ENCODE measurements around the gene KDM4B. TPM values are rescaled to one million over a fixed set of nuclear protein-coding genes. Genes with fewer than 3 reads are reported as not detected.
"Not testable (repeated sequence)": the region's sequence is repeated elsewhere in the genome, so short reads cannot be mapped to it uniquely, and the experiment has no call there.

Gene KDM4B
- total and polyA plus RNA-seq, 12 donors = 12.4 to 35.8 (median 30.3) TPM

DNA sequence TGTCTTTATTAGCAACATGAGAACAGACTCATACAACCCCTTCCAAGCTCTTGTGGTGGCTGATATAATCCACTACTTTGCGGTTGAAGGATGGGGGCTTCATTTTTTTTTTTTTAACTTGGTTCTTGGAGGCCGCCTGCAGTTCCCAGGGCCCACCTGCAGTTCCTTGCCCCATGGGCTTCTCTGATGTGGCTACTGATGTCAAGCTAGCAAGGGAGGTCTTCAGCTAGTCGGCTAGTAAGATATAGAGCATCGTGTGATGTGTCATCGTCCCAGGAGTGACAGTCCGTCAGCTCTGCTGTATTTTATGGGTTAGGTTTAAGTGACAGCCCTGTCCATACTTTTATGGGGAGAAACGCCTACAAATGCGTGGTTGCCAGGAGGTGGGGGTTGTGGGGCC, 33.5 kb upstream of the KDM4B start:
- Histone ChIP-seq H3K36me3 (peaks cover 0 to 23% (median 0%) of the 10 kb centered on the region in 9 donors), H3K27ac (no peak overlapping the region), H3K9me3 (no peaks in the 10 kb centered on the region), H3K4me3 (no peak overlapping the region), H3K27me3 (no peaks in the 10 kb centered on the region), H3K4me1 (no peaks in the 10 kb centered on the region)
- intact Hi-C loops (cut with DNase I) = no loop called here
- no peak for DNase-seq
- ATAC-seq = no peak
- 95% methylated on average over 8 of the region's 8 CpGs for WGBS, 2 donors
- TF ChIP-seq, protein P1, sequence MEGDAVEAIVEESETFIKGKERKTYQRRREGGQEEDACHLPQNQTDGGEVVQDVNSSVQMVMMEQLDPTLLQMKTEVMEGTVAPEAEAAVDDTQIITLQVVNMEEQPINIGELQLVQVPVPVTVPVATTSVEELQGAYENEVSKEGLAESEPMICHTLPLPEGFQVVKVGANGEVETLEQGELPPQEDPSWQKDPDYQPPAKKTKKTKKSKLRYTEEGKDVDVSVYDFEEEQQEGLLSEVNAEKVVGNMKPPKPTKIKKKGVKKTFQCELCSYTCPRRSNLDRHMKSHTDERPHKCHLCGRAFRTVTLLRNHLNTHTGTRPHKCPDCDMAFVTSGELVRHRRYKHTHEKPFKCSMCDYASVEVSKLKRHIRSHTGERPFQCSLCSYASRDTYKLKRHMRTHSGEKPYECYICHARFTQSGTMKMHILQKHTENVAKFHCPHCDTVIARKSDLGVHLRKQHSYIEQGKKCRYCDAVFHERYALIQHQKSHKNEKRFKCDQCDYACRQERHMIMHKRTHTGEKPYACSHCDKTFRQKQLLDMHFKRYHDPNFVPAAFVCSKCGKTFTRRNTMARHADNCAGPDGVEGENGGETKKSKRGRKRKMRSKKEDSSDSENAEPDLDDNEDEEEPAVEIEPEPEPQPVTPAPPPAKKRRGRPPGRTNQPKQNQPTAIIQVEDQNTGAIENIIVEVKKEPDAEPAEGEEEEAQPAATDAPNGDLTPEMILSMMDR (IDR thresholded peaks at IDR 0.05) = no peak

DNA sequence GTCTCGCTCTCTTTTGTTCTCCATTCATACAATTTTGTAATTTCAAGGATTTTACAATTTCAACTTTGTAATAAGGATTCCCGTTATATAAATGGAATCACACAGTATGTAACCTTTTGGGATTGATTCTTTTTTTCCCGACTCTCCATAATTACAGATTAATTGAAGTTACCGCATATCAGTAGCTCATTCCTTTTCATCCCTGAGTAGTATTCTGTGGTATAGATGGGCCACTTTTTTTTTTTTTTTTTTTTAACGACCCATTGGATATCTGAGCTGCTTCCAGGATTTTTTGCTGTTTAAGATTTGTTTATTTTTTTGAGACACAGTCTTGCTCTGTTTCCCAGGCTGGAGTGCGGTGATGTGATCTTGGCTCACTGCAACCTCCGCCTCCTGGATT, 31.9 kb upstream of the KDM4B start:
- DNase-seq (no peak), ATAC-seq (no peak)
- WGBS, 2 donors = 94 to 95% methylated on average over 7 of the region's 7 CpGs
- intact Hi-C loops (cut with DNase I) = no loop called here
- H3K36me3 ChIP-seq = peaks cover 0 to 18% (median 0%) of the 10 kb centered on the region in 9 donors
- H3K27ac ChIP-seq = no peak overlapping the region
- H3K27me3 ChIP-seq = no peaks in the 10 kb centered on the region
- H3K4me1 ChIP-seq = no peaks in the 10 kb centered on the region
- no peaks in the 10 kb centered on the region for H3K9me3 ChIP-seq
- TF ChIP-seq, protein P1 (IDR thresholded peaks at IDR 0.05) = no peak
- no peak overlapping the region for H3K4me3 ChIP-seq

DNA sequence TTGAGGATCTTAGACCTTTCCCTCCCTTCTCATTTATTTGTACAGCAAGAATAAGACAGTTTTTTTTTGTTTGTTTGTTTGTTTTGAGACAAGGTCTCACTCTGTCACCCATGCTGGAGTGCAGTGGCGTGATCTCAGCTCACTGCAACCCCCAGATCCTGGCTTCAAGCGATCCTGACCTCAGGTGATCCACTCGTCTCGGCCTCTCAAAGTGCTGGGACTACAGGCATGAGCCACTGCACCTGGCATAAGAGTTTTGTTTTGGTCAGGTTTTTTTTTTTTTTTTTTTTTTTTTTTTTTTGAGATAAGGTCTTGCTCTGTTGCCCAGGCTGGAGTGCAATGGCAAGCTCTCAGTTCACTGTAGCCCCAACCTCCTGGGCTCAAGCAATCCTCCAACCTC, 30.5 kb upstream of the KDM4B start:
- DNase-seq; H3K27ac ChIP-seq; H3K4me1 ChIP-seq; H3K27me3 ChIP-seq; H3K9me3 ChIP-seq; intact Hi-C loops (cut with DNase I); ATAC-seq; H3K4me3 ChIP-seq: not testable (repeated sequence)
- peaks cover 0 to 13% (median 0%) of the 10 kb centered on the region in 9 donors for H3K36me3 ChIP-seq
- WGBS, 2 donors = 92 to 93% methylated on average over 4 of the region's 4 CpGs

DNA sequence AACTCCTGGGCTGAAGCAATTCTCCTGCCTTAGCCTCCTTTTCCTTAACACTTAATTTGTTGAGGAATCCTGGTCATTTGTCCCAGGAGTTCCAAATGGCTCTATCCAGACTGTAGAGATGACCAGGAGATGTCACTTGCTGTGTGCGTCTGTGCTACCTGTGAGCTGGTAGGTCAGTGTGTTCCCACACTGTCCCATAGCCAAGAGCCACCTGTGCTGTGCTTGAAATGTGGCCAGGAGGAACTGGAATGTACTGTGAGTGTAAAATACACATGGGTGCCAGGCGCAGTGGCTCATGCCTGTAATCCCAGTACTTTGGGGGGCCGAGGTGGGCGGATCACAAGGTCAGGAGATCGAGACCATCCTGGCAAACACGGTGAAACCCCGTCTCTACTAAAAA, 29.4 kb upstream of the KDM4B start:
- H3K9me3 ChIP-seq = no peaks in the 10 kb centered on the region
- H3K4me1 ChIP-seq = no peaks in the 10 kb centered on the region
- intact Hi-C loops (cut with DNase I) = no loop called here
- no peak overlapping the region for H3K27ac ChIP-seq
- DNase-seq (no peak), ATAC-seq (no peak)
- no peaks in the 10 kb centered on the region for H3K27me3 ChIP-seq
- peaks cover 0 to 17% (median 0%) of the 10 kb centered on the region in 9 donors for H3K36me3 ChIP-seq
- TF ChIP-seq, protein P1 (IDR thresholded peaks at IDR 0.05) = no peak
- 92 to 94% methylated on average over 7 of the region's 7 CpGs for WGBS, 2 donors
- no peak overlapping the region for H3K4me3 ChIP-seq

DNA sequence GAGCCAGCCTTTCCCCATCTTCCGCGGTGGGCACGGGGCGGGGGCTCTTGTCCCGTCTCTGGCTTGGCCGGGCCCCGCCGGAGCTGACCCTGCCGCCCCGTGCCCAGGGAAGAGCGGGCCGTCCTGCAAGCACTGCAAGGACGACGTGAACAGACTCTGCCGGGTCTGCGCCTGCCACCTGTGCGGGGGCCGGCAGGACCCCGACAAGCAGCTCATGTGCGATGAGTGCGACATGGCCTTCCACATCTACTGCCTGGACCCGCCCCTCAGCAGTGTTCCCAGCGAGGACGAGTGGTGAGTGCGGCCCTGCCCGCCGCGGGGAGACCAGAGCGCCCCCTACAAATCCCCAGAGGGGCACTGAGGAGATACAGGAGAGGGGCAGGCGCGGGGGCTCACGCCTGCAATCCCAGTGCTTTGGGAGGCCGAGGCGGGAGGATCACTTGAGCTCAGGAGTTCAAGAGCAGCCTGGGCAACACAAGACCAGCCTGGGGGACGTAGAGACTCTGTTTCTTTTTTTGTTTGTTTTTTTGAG, 27.2 kb upstream of the KDM4B start:
- ATAC-seq = peak in 1 of 8 donors; percentile 47
- peaks cover 0 to 24% (median 0%) of the 10 kb centered on the region in 9 donors for H3K36me3 ChIP-seq
- H3K9me3 ChIP-seq; intact Hi-C loops (cut with DNase I); H3K27ac ChIP-seq; DNase-seq; H3K4me3 ChIP-seq; H3K27me3 ChIP-seq; H3K4me1 ChIP-seq: not testable (repeated sequence)
- WGBS, 2 donors = 97 to 98% methylated on average over 35 of the region's 35 CpGs

DNA sequence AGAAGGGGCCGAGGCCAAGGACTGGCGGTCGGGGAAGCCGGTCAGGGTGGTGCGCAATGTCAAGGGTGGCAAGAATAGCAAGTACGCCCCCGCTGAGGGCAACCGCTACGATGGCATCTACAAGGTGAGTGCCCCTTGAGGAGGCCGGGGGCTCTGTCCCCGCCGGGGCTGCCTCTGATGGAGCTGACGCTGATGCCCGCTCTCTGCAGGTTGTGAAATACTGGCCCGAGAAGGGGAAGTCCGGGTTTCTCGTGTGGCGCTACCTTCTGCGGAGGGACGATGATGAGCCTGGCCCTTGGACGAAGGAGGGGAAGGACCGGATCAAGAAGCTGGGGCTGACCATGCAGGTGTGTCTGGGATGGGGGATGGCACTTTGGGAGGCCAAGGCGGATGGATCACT, 18.3 kb upstream of the KDM4B start:
- 94 to 98% methylated on average over 20 to 23 of the region's 23 CpGs for WGBS, 2 donors
- Histone ChIP-seq H3K4me1 (peaks cover 0 to 14% (median 0%) of the 10 kb centered on the region in 9 donors), H3K36me3 (peaks cover 0 to 29% (median 0%) of the 10 kb centered on the region in 9 donors)
- H3K27ac ChIP-seq; H3K9me3 ChIP-seq; H3K27me3 ChIP-seq; H3K4me3 ChIP-seq; intact Hi-C loops (cut with DNase I); DNase-seq: not testable (repeated sequence)
- peak in 1 of 8 donors; percentile 25 for ATAC-seq

Measured in heart right ventricle (tissue), 16 donors.